ENCODE results near the gene SKAP2.

SKAP2 gene

GRCh38 chr7:26659121-26659520 is 205.3 kb downstream of the SKAP2 start:
- no peaks in the 10 kb centered on the region for H3K9me3 ChIP-seq (ENCODE audit: control insufficient read depth, low read length)
- H3K4me3 ChIP-seq (ENCODE audit: low read length): no peak overlapping the region
- H3K36me3 ChIP-seq (ENCODE audit: control insufficient read depth, insufficient read depth, low read length, severe bottlenecking): no peaks in the 10 kb centered on the region
- peaks cover 16% of the 10 kb centered on the region for H3K4me1 ChIP-seq (ENCODE audit: control insufficient read depth, insufficient read depth, low read length)
- H3K9ac ChIP-seq (ENCODE audit: low read length): no peak overlapping the region
- DNase-seq (ENCODE audit: low read depth): no peak
- no peaks in the 10 kb centered on the region for H3K27me3 ChIP-seq (replicated peaks; ENCODE audit: control insufficient read depth, insufficient read depth, low read length)

DNA sequence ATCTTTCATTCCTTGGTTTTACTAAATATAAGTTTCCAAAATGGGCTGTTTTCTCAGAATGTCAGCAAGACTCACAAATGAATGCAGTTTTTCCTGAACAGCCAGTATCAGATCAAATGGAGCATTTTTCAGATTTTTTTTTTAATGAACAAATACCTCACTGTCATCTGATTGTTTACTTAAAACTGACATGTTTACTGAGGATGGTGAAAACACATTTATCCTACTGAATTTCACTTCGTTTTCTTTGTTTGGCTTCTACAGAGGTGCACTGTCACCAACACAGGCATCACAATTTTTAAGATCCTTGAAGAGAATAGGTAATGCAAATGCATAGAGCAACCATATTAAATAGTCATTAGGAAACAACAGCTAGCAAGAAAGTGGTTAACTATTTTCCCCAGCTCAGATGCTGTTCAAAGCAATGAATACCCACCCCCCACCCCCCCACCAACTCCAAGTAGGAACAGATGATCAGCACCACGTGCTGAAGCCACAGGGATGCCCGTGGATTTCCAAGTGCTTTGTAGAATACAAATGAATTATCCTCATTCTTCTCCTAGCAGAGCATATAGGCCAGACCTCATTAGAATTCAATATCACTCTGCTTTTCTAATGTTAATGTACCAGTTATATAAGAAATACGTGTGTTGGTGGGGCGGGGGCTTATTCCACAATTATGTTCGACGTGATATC is 205.9 kb downstream of the SKAP2 start:
- H3K4me1 ChIP-seq (ENCODE audit: control insufficient read depth, insufficient read depth, low read length): peaks cover 13% of the 10 kb centered on the region
- no peaks in the 10 kb centered on the region for H3K27me3 ChIP-seq (replicated peaks; ENCODE audit: control insufficient read depth, insufficient read depth, low read length)
- no peaks in the 10 kb centered on the region for H3K36me3 ChIP-seq (ENCODE audit: control insufficient read depth, insufficient read depth, low read length, severe bottlenecking)
- H3K9me3 ChIP-seq (ENCODE audit: control insufficient read depth, low read length): no peaks in the 10 kb centered on the region
- H3K4me3 ChIP-seq (ENCODE audit: low read length): no peak overlapping the region
- no peak overlapping the region for H3K9ac ChIP-seq (ENCODE audit: low read length)
- DNase-seq (ENCODE audit: low read depth): no peak

DNA sequence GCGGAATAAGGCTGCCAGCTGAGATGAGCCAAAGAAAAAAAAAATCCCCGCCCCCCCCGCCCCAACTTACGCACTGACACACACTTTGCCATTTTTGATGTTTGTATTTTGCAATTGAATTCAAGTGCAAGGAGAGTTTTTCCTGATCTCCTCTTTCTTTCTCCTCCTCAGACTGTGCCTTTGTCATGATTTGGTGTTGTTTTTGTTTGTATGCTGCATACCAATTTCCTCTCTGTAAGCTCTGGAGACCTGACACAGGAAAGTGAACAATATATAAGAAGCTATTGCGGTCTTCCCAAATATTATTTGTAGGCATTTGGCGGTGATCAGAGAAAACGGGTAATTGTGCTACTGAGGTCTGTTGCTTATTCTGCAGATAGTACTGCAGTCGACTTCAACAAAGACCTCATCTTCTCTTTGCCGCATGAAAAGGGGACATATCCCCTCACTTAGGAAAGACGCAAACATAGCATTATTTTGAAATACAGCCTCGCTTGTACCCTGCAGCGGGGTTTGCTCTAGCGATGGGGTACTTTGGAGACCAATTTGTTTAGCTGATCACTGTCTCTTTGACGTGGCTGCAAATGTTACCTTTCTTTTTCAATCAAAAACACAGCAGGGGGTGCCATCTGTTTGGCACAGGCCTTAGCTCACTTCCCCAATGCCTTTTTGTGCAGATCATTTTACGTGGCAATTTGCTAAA is 206.6 kb downstream of the SKAP2 start:
- Histone ChIP-seq H3K4me1 (ENCODE audit: control insufficient read depth, insufficient read depth, low read length) (peaks cover 12% of the 10 kb centered on the region), H3K27me3 (replicated peaks; ENCODE audit: control insufficient read depth, insufficient read depth, low read length) (no peaks in the 10 kb centered on the region)

DNA sequence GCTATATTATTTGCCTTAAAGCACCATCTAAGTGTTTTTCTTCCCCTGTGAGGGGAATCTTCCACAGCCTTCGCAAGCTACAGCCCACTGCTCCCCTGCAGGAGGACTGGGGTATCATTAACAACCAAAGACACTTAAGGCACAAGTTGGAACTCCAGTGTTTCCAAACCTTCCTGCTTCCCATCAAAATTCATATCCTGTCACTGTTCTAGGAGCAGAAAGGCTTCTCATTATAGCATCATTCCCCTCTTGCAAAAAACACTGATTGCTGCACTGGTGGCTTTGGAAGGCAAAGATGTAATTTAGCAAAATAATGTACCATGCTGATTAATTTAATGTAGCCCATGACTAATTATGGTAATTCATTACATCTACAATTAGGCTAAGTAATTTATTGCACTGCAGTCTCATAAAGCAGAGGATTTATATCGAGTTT is 207.2 kb downstream of the SKAP2 start:
- Histone ChIP-seq H3K27me3 (replicated peaks; ENCODE audit: control insufficient read depth, insufficient read depth, low read length) (no peaks in the 10 kb centered on the region), H3K4me1 (ENCODE audit: control insufficient read depth, insufficient read depth, low read length) (peaks cover 9% of the 10 kb centered on the region), H3K36me3 (ENCODE audit: control insufficient read depth, insufficient read depth, low read length, severe bottlenecking) (no peaks in the 10 kb centered on the region), H3K4me3 (ENCODE audit: low read length) (no peak overlapping the region), H3K9ac (ENCODE audit: low read length) (no peak overlapping the region), H3K9me3 (ENCODE audit: control insufficient read depth, low read length) (no peaks in the 10 kb centered on the region)
- no peak for DNase-seq (ENCODE audit: low read depth)

More for the DNA sequence above, 206.6 kb downstream of the SKAP2 start:
- Histone ChIP-seq H3K9me3 (ENCODE audit: control insufficient read depth, low read length) (no peaks in the 10 kb centered on the region), H3K9ac (ENCODE audit: low read length) (no peak overlapping the region), H3K4me3 (ENCODE audit: low read length) (no peak overlapping the region), H3K36me3 (ENCODE audit: control insufficient read depth, insufficient read depth, low read length, severe bottlenecking) (no peaks in the 10 kb centered on the region)
- DNase-seq (ENCODE audit: low read depth): no peak

DNA sequence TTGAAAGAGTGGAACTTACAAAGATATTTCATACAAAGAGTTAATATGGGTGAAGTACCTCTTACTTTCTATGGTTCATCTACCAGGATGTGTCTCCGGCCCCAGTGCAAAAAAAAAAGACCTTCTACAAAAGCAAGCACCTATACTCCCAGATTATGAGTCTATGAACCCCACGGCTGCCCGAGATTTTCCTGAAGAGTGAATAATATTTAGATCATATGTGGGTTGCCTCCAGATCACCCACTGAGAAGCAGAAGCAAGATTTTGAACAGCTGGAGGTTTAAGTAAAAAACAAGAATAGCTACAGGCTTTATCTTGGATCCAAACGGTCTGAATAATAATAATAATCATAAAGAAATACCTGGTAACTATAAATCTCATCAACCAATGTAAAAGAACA is 207.7 kb downstream of the SKAP2 start:
- Histone ChIP-seq H3K36me3 (ENCODE audit: control insufficient read depth, insufficient read depth, low read length, severe bottlenecking) (no peaks in the 10 kb centered on the region), H3K9ac (ENCODE audit: low read length) (no peak overlapping the region), H3K9me3 (ENCODE audit: control insufficient read depth, low read length) (no peaks in the 10 kb centered on the region), H3K4me3 (ENCODE audit: low read length) (no peak overlapping the region), H3K4me1 (ENCODE audit: control insufficient read depth, insufficient read depth, low read length) (peaks cover 8% of the 10 kb centered on the region), H3K27me3 (replicated peaks; ENCODE audit: control insufficient read depth, insufficient read depth, low read length) (no peaks in the 10 kb centered on the region)
- no peak for DNase-seq (ENCODE audit: low read depth)

DNA sequence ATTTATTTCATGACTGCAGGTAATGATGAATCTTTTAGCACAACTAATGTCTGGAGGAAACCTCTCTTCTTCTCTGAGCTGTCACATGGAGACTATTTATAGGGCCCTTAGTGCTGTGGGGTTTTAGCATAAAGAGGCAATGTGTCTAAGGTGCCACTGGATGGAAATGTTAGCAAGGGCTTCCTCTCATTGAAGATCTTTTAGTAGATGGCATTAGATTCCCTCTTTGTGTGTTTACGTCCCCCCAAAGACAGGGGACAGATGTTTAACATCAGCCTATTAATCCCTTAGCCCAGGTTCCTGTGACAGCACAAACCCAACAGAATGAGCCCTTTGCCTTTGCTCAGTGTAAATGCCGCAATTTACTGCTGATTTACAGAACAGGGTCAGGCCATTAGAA is 208.6 kb downstream of the SKAP2 start:
- Histone ChIP-seq H3K4me3 (ENCODE audit: low read length) (no peak overlapping the region), H3K4me1 (ENCODE audit: control insufficient read depth, insufficient read depth, low read length) (peaks cover 8% of the 10 kb centered on the region)

DNA sequence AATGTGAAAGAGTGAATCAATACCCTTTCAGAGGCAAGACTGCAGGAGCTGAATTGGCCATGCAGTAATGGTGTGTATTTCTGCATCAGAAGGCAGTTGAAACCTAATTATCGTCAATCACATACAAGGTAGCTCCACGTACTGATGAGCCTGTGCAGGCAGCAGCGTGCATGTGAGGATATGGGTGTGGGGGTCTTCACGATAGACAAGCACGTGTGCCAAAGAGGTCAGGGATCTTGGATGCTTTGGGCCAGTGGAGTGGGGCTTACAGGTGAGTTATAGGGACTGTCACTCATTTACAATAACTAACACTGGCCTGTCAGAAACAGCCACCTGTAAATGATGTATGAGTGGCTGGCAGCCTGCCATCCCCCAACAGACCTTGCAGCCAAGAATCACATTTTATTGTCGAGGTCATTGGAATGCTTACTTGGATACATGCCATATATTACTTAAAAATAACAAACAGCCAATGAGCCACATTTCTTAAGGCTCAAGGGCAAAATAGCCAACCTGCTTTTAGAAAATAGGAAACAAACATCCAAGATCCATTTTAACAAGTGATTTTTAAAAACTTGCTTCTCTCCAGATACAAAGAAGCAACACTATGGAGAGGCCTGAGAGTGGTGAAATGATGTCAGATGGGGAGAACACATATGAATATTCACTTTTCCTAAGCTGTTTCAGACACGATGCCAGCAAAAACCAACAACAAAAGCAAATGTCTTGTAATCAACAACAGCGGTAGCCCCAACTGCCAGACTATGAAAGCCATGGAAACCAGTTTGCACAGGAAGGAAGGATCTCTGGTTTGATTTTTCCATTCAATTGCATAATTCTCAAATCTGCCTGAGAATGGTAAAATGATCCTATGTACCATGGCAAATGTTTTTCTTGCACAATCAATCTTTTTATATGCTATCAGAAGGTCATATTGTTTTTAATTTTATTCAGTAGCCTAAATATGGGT is 210.7 kb downstream of the SKAP2 start:
- H3K36me3 ChIP-seq (ENCODE audit: control insufficient read depth, insufficient read depth, low read length, severe bottlenecking): no peaks in the 10 kb centered on the region
- H3K9me3 ChIP-seq (ENCODE audit: control insufficient read depth, low read length): no peaks in the 10 kb centered on the region
- no peak overlapping the region for H3K4me3 ChIP-seq (ENCODE audit: low read length)
- H3K27me3 ChIP-seq (replicated peaks; ENCODE audit: control insufficient read depth, insufficient read depth, low read length): no peaks in the 10 kb centered on the region
- H3K9ac ChIP-seq (ENCODE audit: low read length): no peak overlapping the region
- no peak for DNase-seq (ENCODE audit: low read depth)
- H3K4me1 ChIP-seq (ENCODE audit: control insufficient read depth, insufficient read depth, low read length): peaks cover 11% of the 10 kb centered on the region

More for the DNA sequence above, 208.6 kb downstream of the SKAP2 start:
- Histone ChIP-seq H3K9ac (ENCODE audit: low read length) (no peak overlapping the region), H3K36me3 (ENCODE audit: control insufficient read depth, insufficient read depth, low read length, severe bottlenecking) (no peaks in the 10 kb centered on the region), H3K9me3 (ENCODE audit: control insufficient read depth, low read length) (no peaks in the 10 kb centered on the region), H3K27me3 (replicated peaks; ENCODE audit: control insufficient read depth, insufficient read depth, low read length) (no peaks in the 10 kb centered on the region)
- no peak for DNase-seq (ENCODE audit: low read depth)

- H3K4me1 ChIP-seq (ENCODE audit: control insufficient read depth, insufficient read depth, low read length): peaks cover 16% of the 10 kb centered on the region
These were observed 211.8 kb downstream of the SKAP2 start for GRCh38 chr7:26652401-26653100.

GRCh38 chr7:26650103-26650502 is 214.3 kb downstream of the SKAP2 start:
- Histone ChIP-seq H3K9ac (ENCODE audit: low read length) (no peak overlapping the region), H3K36me3 (ENCODE audit: control insufficient read depth, insufficient read depth, low read length, severe bottlenecking) (no peaks in the 10 kb centered on the region), H3K27me3 (replicated peaks; ENCODE audit: control insufficient read depth, insufficient read depth, low read length) (no peaks in the 10 kb centered on the region), H3K4me3 (ENCODE audit: low read length) (no peak overlapping the region), H3K9me3 (ENCODE audit: control insufficient read depth, low read length) (no peaks in the 10 kb centered on the region), H3K4me1 (ENCODE audit: control insufficient read depth, insufficient read depth, low read length) (peaks cover 16% of the 10 kb centered on the region)
- no peak for DNase-seq (ENCODE audit: low read depth)

More at GRCh38 chr7:26652401-26653100, 211.8 kb downstream of the SKAP2 start:
- no peak overlapping the region for H3K9ac ChIP-seq (ENCODE audit: low read length)
- no peaks in the 10 kb centered on the region for H3K27me3 ChIP-seq (replicated peaks; ENCODE audit: control insufficient read depth, insufficient read depth, low read length)
- H3K36me3 ChIP-seq (ENCODE audit: control insufficient read depth, insufficient read depth, low read length, severe bottlenecking): no peaks in the 10 kb centered on the region
- H3K9me3 ChIP-seq (ENCODE audit: control insufficient read depth, low read length): no peaks in the 10 kb centered on the region
- DNase-seq (ENCODE audit: low read depth): no peak
- H3K4me3 ChIP-seq (ENCODE audit: low read length): no peak overlapping the region

- Histone ChIP-seq H3K27me3 (replicated peaks; ENCODE audit: control insufficient read depth, insufficient read depth, low read length) (no peaks in the 10 kb centered on the region), H3K4me3 (ENCODE audit: low read length) (no peak overlapping the region), H3K36me3 (ENCODE audit: control insufficient read depth, insufficient read depth, low read length, severe bottlenecking) (no peaks in the 10 kb centered on the region), H3K9me3 (ENCODE audit: control insufficient read depth, low read length) (no peaks in the 10 kb centered on the region), H3K4me1 (ENCODE audit: control insufficient read depth, insufficient read depth, low read length) (peaks cover 13% of the 10 kb centered on the region), H3K9ac (ENCODE audit: low read length) (no peak overlapping the region)
- DNase-seq (ENCODE audit: low read depth): no peak
These were observed 215.0 kb downstream of the SKAP2 start for GRCh38 chr7:26649388-26649787.
